ENCODE measurements around the gene EFCAB14. TPM values are rescaled to one million over a fixed set of nuclear protein-coding genes. Genes with fewer than 3 reads are reported as not detected.
A peak's percentile ranks its signal among the peaks of the same experiment; 100 is the strongest.
"Not testable (repeated sequence)": the region's sequence is repeated elsewhere in the genome, so short reads cannot be mapped to it uniquely, and the experiment has no call there.

The EFCAB14 gene
- total RNA-seq, 1 donor from 2014 or later: 69.1 TPM

- Mint-ChIP-seq H3K36me3 (ENCODE audit: low read depth) (peaks cover 47% of the 10 kb centered on the region), H3K4me3 (ENCODE audit: low read depth) (peak overlapping the region; percentile 95), H3K27ac (peak overlapping the region; percentile 92), H3K4me1 (ENCODE audit: low read depth) (peaks cover 36% of the 10 kb centered on the region), H3K27me3 (ENCODE audit: low read depth) (no peaks in the 10 kb centered on the region), H3K9me3 (no peaks in the 10 kb centered on the region)
- intact Hi-C loops (cut with micrococcal nuclease): loop anchor here (5.0 kb wide), 2 partner anchors 50 to 100 kb away; partner anchors contain the start of genes ATPAF1 and MOB3C
- DNase-seq (ENCODE audit: low spot score): no peak
Measured at GRCh38 chr1:46717654-46718053, 1.3 kb downstream of the EFCAB14 start.

GRCh38 chr1:46714976-46715375 lies 3.9 kb downstream of the EFCAB14 start:
- Mint-ChIP-seq H3K36me3 (ENCODE audit: low read depth) (peaks cover 69% of the 10 kb centered on the region), H3K4me1 (ENCODE audit: low read depth) (peaks cover 40% of the 10 kb centered on the region), H3K4me3 (ENCODE audit: low read depth) (no peak overlapping the region), H3K9me3 (no peaks in the 10 kb centered on the region), H3K27ac (no peak overlapping the region), H3K27me3 (ENCODE audit: low read depth) (no peaks in the 10 kb centered on the region)
- no peak for DNase-seq (ENCODE audit: low spot score)
- intact Hi-C loops (cut with micrococcal nuclease): loop anchor here (5.0 kb wide), 2 partner anchors 48 to 98 kb away; partner anchors contain the start of genes ATPAF1 and MOB3C

GRCh38 chr1:46708121-46708520 lies 10.8 kb downstream of the EFCAB14 start:
- Mint-ChIP-seq H3K9me3 (no peaks in the 10 kb centered on the region), H3K27ac (no peak overlapping the region), H3K27me3 (ENCODE audit: low read depth) (no peaks in the 10 kb centered on the region), H3K4me3 (ENCODE audit: low read depth) (no peak overlapping the region), H3K4me1 (ENCODE audit: low read depth) (peaks cover 13% of the 10 kb centered on the region), H3K36me3 (ENCODE audit: low read depth) (peaks cover 75% of the 10 kb centered on the region)
- no peak for DNase-seq (ENCODE audit: low spot score)
- intact Hi-C loops (cut with micrococcal nuclease): no loop called here

- Mint-ChIP-seq H3K9me3 (no peaks in the 10 kb centered on the region), H3K27me3 (ENCODE audit: low read depth) (no peaks in the 10 kb centered on the region), H3K36me3 (ENCODE audit: low read depth) (peaks cover 57% of the 10 kb centered on the region), H3K27ac (no peak overlapping the region), H3K4me3 (ENCODE audit: low read depth) (no peak overlapping the region), H3K4me1 (ENCODE audit: low read depth) (peaks cover 9% of the 10 kb centered on the region)
- no peak for DNase-seq (ENCODE audit: low spot score)
- intact Hi-C loops (cut with micrococcal nuclease): no loop called here
Measured at GRCh38 chr1:46705408-46705807, 13.5 kb downstream of the EFCAB14 start.

- intact Hi-C loops (cut with micrococcal nuclease): no loop called here
- no peak overlapping the region for H3K27ac Mint-ChIP-seq
- peaks cover 49% of the 10 kb centered on the region for H3K36me3 Mint-ChIP-seq (ENCODE audit: low read depth)
- H3K9me3 Mint-ChIP-seq: no peaks in the 10 kb centered on the region
- no peak for DNase-seq (ENCODE audit: low spot score)
- peaks cover 8% of the 10 kb centered on the region for H3K4me1 Mint-ChIP-seq (ENCODE audit: low read depth)
- no peaks in the 10 kb centered on the region for H3K27me3 Mint-ChIP-seq (ENCODE audit: low read depth)
- H3K4me3 Mint-ChIP-seq (ENCODE audit: low read depth): no peak overlapping the region
Measured at GRCh38 chr1:46703927-46704641, 14.8 kb downstream of the EFCAB14 start.

- H3K27ac Mint-ChIP-seq: no peak overlapping the region
Measured at GRCh38 chr1:46699666-46700065, 19.2 kb downstream of the EFCAB14 start.

GRCh38 chr1:46697053-46697452 lies 21.9 kb downstream of the EFCAB14 start:
- no peak overlapping the region for H3K4me3 Mint-ChIP-seq (ENCODE audit: low read depth)
- no peak overlapping the region for H3K27ac Mint-ChIP-seq
- H3K36me3 Mint-ChIP-seq (ENCODE audit: low read depth): peaks cover 57% of the 10 kb centered on the region
- no peaks in the 10 kb centered on the region for H3K27me3 Mint-ChIP-seq (ENCODE audit: low read depth)
- intact Hi-C loops (cut with micrococcal nuclease): no loop called here
- H3K9me3 Mint-ChIP-seq: no peaks in the 10 kb centered on the region
- H3K4me1 Mint-ChIP-seq (ENCODE audit: low read depth): peaks cover 6% of the 10 kb centered on the region
- DNase-seq (ENCODE audit: low spot score): no peak

More at GRCh38 chr1:46699666-46700065, 19.2 kb downstream of the EFCAB14 start:
- no peaks in the 10 kb centered on the region for H3K27me3 Mint-ChIP-seq (ENCODE audit: low read depth)
- no peak overlapping the region for H3K4me3 Mint-ChIP-seq (ENCODE audit: low read depth)
- H3K9me3 Mint-ChIP-seq: no peaks in the 10 kb centered on the region
- intact Hi-C loops (cut with micrococcal nuclease): no loop called here
- DNase-seq (ENCODE audit: low spot score): no peak
- H3K4me1 Mint-ChIP-seq (ENCODE audit: low read depth): peaks cover 10% of the 10 kb centered on the region
- H3K36me3 Mint-ChIP-seq (ENCODE audit: low read depth): peaks cover 47% of the 10 kb centered on the region

GRCh38 chr1:46694676-46695075 lies 24.2 kb downstream of the EFCAB14 start:
- H3K9me3 Mint-ChIP-seq; H3K4me3 Mint-ChIP-seq (ENCODE audit: low read depth); H3K4me1 Mint-ChIP-seq (ENCODE audit: low read depth); DNase-seq (ENCODE audit: low spot score); H3K27ac Mint-ChIP-seq; H3K27me3 Mint-ChIP-seq (ENCODE audit: low read depth); intact Hi-C loops (cut with micrococcal nuclease): not testable (repeated sequence)
- H3K36me3 Mint-ChIP-seq (ENCODE audit: low read depth): peaks cover 73% of the 10 kb centered on the region

- Mint-ChIP-seq H3K4me1 (ENCODE audit: low read depth) (peaks cover 6% of the 10 kb centered on the region), H3K4me3 (ENCODE audit: low read depth) (no peak overlapping the region), H3K27me3 (ENCODE audit: low read depth) (no peaks in the 10 kb centered on the region), H3K36me3 (ENCODE audit: low read depth) (peaks cover 82% of the 10 kb centered on the region), H3K9me3 (no peaks in the 10 kb centered on the region), H3K27ac (no peak overlapping the region)
- DNase-seq (ENCODE audit: low spot score): no peak
- intact Hi-C loops (cut with micrococcal nuclease): no loop called here
Measured at GRCh38 chr1:46692811-46693770, 25.8 kb downstream of the EFCAB14 start.

GRCh38 chr1:46691997-46692790 lies 26.7 kb downstream of the EFCAB14 start:
- no peaks in the 10 kb centered on the region for H3K27me3 Mint-ChIP-seq (ENCODE audit: low read depth)
- H3K4me3 Mint-ChIP-seq (ENCODE audit: low read depth): no peak overlapping the region
- DNase-seq (ENCODE audit: low spot score): no peak
- H3K36me3 Mint-ChIP-seq (ENCODE audit: low read depth): peaks cover 87% of the 10 kb centered on the region
- intact Hi-C loops (cut with micrococcal nuclease): no loop called here
- H3K9me3 Mint-ChIP-seq: no peaks in the 10 kb centered on the region
- no peak overlapping the region for H3K27ac Mint-ChIP-seq
- H3K4me1 Mint-ChIP-seq (ENCODE audit: low read depth): peaks cover 13% of the 10 kb centered on the region

GRCh38 chr1:46690931-46691421 lies 27.9 kb downstream of the EFCAB14 start:
- Mint-ChIP-seq H3K27me3 (ENCODE audit: low read depth) (no peaks in the 10 kb centered on the region), H3K4me1 (ENCODE audit: low read depth) (peaks cover 22% of the 10 kb centered on the region), H3K4me3 (ENCODE audit: low read depth) (no peak overlapping the region), H3K36me3 (ENCODE audit: low read depth) (peaks cover 89% of the 10 kb centered on the region), H3K27ac (no peak overlapping the region), H3K9me3 (no peaks in the 10 kb centered on the region)
- intact Hi-C loops (cut with micrococcal nuclease): no loop called here
- no peak for DNase-seq (ENCODE audit: low spot score)

GRCh38 chr1:46689897-46690296 lies 29.0 kb downstream of the EFCAB14 start:
- peaks cover 25% of the 10 kb centered on the region for H3K4me1 Mint-ChIP-seq (ENCODE audit: low read depth)
- H3K27ac Mint-ChIP-seq: no peak overlapping the region
- no peaks in the 10 kb centered on the region for H3K9me3 Mint-ChIP-seq
- H3K36me3 Mint-ChIP-seq (ENCODE audit: low read depth): peaks cover 87% of the 10 kb centered on the region
- DNase-seq (ENCODE audit: low spot score): no peak
- intact Hi-C loops (cut with micrococcal nuclease): no loop called here
- H3K27me3 Mint-ChIP-seq (ENCODE audit: low read depth): no peaks in the 10 kb centered on the region
- H3K4me3 Mint-ChIP-seq (ENCODE audit: low read depth): no peak overlapping the region
